Right lobe of liver (tissue), 6 donors: ENCODE measurements around the gene SPATS2. TPM values are rescaled to one million over a fixed set of nuclear protein-coding genes. Genes with fewer than 3 reads are reported as not detected.
A peak's percentile ranks its signal among the peaks of the same experiment; 100 is the strongest.

Source experiments
- ATAC-seq, 4 donors: fragments of 200-7000 bp; cut with Tn5 transposase; one replicate each; pipeline ENCODE4 v1.9.1; 2020; ENCODE audit warnings: mild to moderate bottlenecking in 4 of 4, moderate library complexity in 4 of 4
- DNase-seq, 3 donors: peaks; one replicate each; pipeline ENCODE4 v3.0.0-alpha.2; 2020
- H3K27ac ChIP-seq, 3 donors: fragments of 200-600 bp; one replicate each; pipeline ENCODE4 v1.8.0; 2022
- H3K27me3 ChIP-seq, 2 donors: fragments of 200-600 bp; one replicate each; pipeline ENCODE4 v1.8.0; 2022
- H3K36me3 ChIP-seq, 4 donors: fragments of 200-600 bp; sonication (generic) in 1 of 4; one replicate each; pipeline versions ENCODE4 v1.5.1 to v1.8.0; 2017 to 2022; ENCODE audit warnings: control low read depth in 1 of 4
- H3K4me1 ChIP-seq, 4 donors: fragments of 200-600 bp; sonication (generic) in 1 of 4; one replicate each; pipeline versions ENCODE4 v1.5.1 to v1.8.0; 2017 to 2022; ENCODE audit warnings: control low read depth in 1 of 4
- H3K4me3 ChIP-seq, 3 donors: fragments of 200-600 bp; one replicate each; pipeline ENCODE4 v1.8.0; 2022
- H3K9me3 ChIP-seq, 4 donors: fragments of 200-600 bp; sonication (generic) in 1 of 4; one replicate each; pipeline versions ENCODE4 v1.5.1 to v1.8.0; 2017 to 2022; ENCODE audit warnings: control low read depth in 1 of 4
- POLR2A ChIP-seq: fragments of 450-650 bp; IDR thresholded peaks from one replicate; pipeline ENCODE4 v1.6.1; 2017; ENCODE audit warnings: antibody characterized with exemption, mild to moderate bottlenecking
- WGBS: methylation state at CpG from one replicate; pipeline ENCODE4 v1.1.6; 2018; ENCODE audit warnings: low coverage, low lambda C conversion rate; ENCODE audit not compliant: insufficient coverage; ENCODE audit errors: missing lambda C conversion rate; 5-methylcytosine and 5-hydroxymethylcytosine counted together
- intact Hi-C, 2 donors: fragments of 100-400 bp; cut with DNase I; formaldehyde crosslinking; loops; one replicate each; pipeline versions ENCODE4 v1.11.2 to v1.14.1; 2022
- total RNA-seq, 6 experiments: library from RNA; depleted of rRNA in 2 of 6; stranded (reverse); fragments of >200 nt in 2 of 6; fragmentation: NEBNext Ultra II Directional in 3 of 6; extraction: Animal tissue kit (Norgen Biotek cat#: 25700) in 3 of 6; gene quantifications; one replicate each; pipeline versions ENCODE4 v1.1.0 to v1.2.4, GENCODE V29; 2016 to 2023
- TF ChIP-seq, protein P1 (sequence below), 4 donors: fragments of 200-600 bp in 3 of 4; fragments of 450-650 bp in 1 of 4; IDR thresholded peaks; one replicate each; pipeline versions ENCODE4 v1.5.1 to v1.8.0; 2016 to 2022; ENCODE audit warnings: antibody characterized with exemption in 4 of 4, mild to moderate bottlenecking in 2 of 4
- donor health status: DM: no; HTN: yes; CAD: no.
- donor health status: DM: no; HTN: no; CAD: no.
- donor health status: DM: no; HTN: no; CAD: no.
- donor health status: DM: no; HTN: yes; CAD: no.
- donor health status: DM: no; HTN: yes; CAD: no.

SPATS2 gene
- total RNA-seq, 6 experiments from 2014 or later, result 3.2 to 6.1 (median 4.4) TPM

DNA sequence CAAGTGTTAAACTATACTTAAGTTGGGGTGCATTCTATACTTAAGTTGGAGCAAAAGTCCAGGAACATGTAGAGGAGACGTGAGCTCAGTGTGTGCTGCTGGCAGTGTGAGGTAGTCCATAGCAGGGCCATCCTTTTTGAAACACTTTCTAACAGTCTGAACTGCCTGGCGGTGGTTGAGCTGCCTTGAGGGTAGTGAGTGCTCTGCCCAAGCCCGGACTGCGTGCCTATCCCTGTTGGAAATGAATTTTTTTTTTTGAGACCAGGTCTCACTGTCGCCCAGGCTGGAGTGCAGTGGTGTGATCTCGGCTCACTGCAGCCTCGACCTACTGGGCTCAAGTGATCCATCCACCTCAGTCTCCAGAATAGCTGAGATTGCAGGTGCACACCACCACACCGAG is 185.6 kb downstream of the SPATS2 start:
- TF ChIP-seq, protein P1, sequence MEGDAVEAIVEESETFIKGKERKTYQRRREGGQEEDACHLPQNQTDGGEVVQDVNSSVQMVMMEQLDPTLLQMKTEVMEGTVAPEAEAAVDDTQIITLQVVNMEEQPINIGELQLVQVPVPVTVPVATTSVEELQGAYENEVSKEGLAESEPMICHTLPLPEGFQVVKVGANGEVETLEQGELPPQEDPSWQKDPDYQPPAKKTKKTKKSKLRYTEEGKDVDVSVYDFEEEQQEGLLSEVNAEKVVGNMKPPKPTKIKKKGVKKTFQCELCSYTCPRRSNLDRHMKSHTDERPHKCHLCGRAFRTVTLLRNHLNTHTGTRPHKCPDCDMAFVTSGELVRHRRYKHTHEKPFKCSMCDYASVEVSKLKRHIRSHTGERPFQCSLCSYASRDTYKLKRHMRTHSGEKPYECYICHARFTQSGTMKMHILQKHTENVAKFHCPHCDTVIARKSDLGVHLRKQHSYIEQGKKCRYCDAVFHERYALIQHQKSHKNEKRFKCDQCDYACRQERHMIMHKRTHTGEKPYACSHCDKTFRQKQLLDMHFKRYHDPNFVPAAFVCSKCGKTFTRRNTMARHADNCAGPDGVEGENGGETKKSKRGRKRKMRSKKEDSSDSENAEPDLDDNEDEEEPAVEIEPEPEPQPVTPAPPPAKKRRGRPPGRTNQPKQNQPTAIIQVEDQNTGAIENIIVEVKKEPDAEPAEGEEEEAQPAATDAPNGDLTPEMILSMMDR (IDR thresholded peaks at IDR 0.05), result no peak
- TF ChIP-seq POLR2A, result no peak
- no peak for DNase-seq
- 71% methylated on average over 2 of the region's 8 CpGs for WGBS
- peaks cover 0 to 8% (median 3%) of the 10 kb centered on the region in 4 donors for H3K36me3 ChIP-seq
- no peak for ATAC-seq
- no peak overlapping the region for H3K27ac ChIP-seq
- intact Hi-C loops, result no loop called here
- H3K27me3 ChIP-seq, result no peaks in the 10 kb centered on the region
- no peak overlapping the region for H3K4me3 ChIP-seq
- H3K4me1 ChIP-seq, result peaks cover 0 to 19% (median 0%) of the 10 kb centered on the region in 4 donors
- no peaks in the 10 kb centered on the region for H3K9me3 ChIP-seq

DNA sequence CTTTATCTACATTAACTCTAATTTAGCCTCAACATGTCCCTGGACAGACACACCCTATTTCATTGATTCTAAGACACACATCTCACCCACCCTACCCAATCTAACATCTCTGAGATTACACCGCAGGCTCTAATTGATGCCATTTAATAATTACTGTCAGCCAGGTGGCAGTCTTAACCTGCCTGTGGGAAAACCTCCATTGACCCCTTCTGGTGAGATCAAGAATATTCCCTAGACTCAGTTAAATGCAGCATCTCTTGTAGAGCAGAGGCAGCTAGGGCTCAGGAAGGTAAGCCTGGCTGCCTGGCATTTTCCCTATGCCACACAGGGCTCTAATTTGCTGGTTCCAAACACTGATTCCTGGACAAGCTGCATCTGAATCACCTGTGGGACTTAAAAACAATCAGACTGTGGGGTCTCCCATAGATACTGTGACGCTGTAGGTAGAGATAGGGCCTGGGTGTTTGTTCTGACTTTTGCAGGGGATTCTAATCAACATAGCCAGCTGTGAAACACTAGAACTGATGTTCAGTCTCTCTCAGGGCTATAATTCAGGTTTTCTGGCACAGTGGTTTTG is 186.3 kb downstream of the SPATS2 start:
- H3K27me3 ChIP-seq, result no peaks in the 10 kb centered on the region
- no peak for TF ChIP-seq POLR2A
- TF ChIP-seq, protein P1 (IDR thresholded peaks at IDR 0.05), result peak; percentile 35 to 54 (median 42)
- WGBS, result 52% methylated on average over 2 of the region's 2 CpGs
- H3K4me3 ChIP-seq, result no peak overlapping the region
- H3K27ac ChIP-seq, result no peak overlapping the region
- no peaks in the 10 kb centered on the region for H3K9me3 ChIP-seq
- ATAC-seq, result peak in 1 of 4 donors; percentile 48
- intact Hi-C loops, result no loop called here
- peaks cover 0 to 13% (median 4%) of the 10 kb centered on the region in 4 donors for H3K36me3 ChIP-seq
- no peak for DNase-seq
- H3K4me1 ChIP-seq, result peaks cover 0 to 19% (median 0%) of the 10 kb centered on the region in 4 donors

DNA sequence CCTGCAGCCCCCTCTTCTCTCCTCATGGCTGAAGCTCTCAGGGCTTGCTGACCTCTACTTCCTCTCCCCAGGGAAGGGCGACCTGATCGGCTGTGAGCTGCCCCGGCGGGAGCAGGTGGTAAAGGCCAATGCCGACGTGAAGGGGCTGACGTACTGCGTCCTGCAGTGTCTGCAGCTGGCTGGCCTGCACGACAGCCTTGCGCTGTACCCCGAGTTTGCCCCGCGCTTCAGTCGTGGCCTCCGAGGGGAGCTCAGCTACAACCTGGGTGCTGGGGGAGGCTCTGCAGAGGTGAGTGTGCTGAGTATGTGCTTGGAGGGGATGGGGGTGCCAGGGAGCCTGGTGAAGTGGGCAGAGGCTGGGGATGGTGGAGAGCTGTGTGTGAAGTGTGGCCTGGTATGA is 187.0 kb downstream of the SPATS2 start:
- TF ChIP-seq, protein P1 (IDR thresholded peaks at IDR 0.05), result no peak
- TF ChIP-seq POLR2A, result no peak
- WGBS, result 40% methylated on average over 1 of the region's 15 CpGs

DNA sequence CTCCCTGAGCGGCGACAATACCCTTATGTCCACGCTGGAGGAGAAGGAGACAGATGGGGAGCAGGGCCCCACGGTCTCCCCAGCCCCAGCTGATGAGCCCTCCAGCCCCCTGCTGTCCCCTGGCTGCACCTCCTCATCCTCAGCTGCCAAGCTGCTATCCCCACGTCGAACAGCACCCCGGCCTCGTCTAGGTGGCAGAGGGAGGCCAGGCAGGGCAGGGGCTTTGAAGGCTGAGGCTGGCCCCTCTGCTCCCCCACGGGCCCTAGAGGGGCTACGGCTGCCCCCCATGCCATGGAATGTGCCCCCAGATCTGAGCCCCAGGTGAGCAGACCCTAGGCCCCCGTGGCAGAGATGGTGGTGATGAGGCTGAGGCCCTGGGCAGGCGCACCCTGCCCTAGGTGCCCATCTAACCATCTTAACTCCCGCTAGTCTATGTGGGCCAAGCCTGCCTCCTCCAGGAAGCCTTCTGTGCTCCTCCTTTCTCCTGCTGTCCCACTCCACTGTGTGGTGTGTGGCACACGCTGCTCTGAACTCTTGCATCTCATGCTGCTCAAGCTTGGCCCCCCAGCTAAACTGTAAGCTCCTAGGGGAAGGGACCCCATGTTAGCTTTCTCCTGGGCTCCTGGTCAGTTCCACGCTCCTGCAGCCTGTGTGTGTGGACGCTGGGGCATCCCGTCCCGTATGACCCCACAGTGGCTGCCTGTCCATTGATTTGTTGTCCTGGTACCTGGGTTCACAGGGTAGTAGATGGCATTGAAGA is 188.5 kb downstream of the SPATS2 start:
- no peak for DNase-seq

More for the DNA sequence above, 187.0 kb downstream of the SPATS2 start:
- Histone ChIP-seq H3K27ac (no peak overlapping the region), H3K36me3 (peaks cover 0 to 19% (median 8%) of the 10 kb centered on the region in 4 donors), H3K4me1 (peaks cover 0 to 19% (median 0%) of the 10 kb centered on the region in 4 donors), H3K27me3 (no peaks in the 10 kb centered on the region), H3K9me3 (no peaks in the 10 kb centered on the region), H3K4me3 (no peak overlapping the region)
- ATAC-seq, result no peak
- intact Hi-C loops, result no loop called here
- DNase-seq, result no peak

More for the DNA sequence above, 188.5 kb downstream of the SPATS2 start:
- ATAC-seq, result no peak
- TF ChIP-seq POLR2A, result no peak
- TF ChIP-seq, protein P1 (IDR thresholded peaks at IDR 0.05), result no peak
- Histone ChIP-seq H3K27me3 (no peaks in the 10 kb centered on the region), H3K36me3 (peaks cover 0 to 34% (median 15%) of the 10 kb centered on the region in 4 donors), H3K9me3 (no peaks in the 10 kb centered on the region), H3K4me1 (peaks cover 0 to 16% (median 0%) of the 10 kb centered on the region in 4 donors), H3K27ac (no peak overlapping the region), H3K4me3 (no peak overlapping the region)
- WGBS, result 92% methylated on average over 5 of the region's 18 CpGs
- intact Hi-C loops, result no loop called here
